DMS153 treated with DMSO at 0.1 percent for 48 hours (cell line): Measurements from ENCODE around the gene TBX5.
A peak's percentile ranks its signal among the peaks of the same experiment; 100 is the strongest.

Experiments
- DNase-seq: peaks from one replicate; lab custom pipeline; 2025; ENCODE audit not compliant: unreplicated experiment; lab: John Stamatoyannopoulos, UW

Gene TBX5

GRCh38 chr12:114406316-114406983 is 506 bp upstream of the TBX5 start:
- DNase-seq: no peak

DNA sequence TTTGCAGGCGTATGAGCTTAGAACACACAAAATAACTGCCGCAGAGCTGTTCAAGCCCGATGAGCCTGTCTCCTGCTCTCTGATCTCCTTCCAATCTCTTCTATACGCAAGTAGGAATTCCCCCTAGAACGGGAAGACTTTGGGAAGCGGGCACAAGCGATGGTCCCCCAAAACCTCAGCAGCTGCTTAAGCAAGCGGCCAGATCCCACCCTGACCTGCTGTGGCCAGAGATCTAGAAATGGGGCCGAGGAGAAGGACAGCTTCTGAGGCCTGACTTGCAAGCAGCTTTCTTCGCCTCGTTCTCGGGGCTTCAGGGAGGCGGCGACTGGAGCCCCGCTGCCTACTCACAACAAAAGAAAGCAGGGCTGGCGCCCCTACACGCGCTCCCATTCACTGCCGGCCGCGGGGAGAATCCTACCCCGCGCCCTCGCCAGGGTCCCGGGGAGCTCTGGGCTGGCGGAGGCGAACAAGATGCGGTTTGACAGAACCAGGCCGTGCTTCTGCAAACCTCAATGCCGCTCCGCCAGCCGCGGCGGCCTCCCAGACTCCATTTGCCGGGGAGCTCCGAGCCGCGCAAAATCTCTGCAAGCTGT is 922 bp downstream of the TBX5 start:
- no peak for DNase-seq

DNA sequence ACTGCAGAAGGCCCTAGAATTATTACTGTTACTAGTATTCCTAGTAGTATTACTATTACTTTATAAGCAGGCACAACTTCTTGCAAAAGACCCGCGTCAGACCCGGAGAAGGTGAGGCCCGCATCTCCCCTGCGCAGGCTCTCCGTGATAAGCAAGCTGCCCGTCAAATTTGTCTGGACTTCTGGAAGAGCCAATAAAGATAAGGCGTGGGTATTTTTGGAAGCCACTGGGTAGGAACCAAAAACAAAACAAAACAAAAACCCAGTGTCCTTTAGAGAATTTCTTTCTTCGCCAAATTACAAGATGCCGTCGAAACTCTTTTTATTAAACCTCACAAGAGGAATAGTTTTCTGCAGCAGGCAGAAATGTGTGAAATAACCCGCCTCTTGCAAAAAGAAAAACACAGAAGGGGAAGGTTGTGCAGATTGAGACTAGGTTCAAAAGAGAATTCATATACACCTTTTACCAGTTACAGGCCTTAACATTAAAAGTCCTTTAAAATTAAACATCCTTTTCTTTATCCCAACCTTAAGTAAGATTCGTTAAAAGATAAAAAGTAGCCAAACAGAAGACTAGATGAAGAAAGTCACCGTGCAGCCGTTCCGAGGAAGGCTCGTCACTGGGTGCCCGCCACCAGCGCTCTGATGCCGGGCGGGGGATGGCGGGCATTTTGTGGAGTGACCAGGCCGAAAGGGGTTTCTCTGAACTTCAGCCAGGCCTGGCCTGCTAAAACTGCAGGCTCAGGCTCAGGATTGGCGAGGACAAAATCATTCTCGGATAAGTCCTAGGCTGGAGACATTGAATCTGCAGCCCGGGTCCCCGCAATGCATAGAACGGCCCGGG is 1.6 kb downstream of the TBX5 start:
- DNase-seq: no peak

GRCh38 chr12:114403690-114404066 is 2.3 kb downstream of the TBX5 start:
- no peak for DNase-seq

GRCh38 chr12:114403011-114403689 is 2.8 kb downstream of the TBX5 start:
- peak; percentile 7 for DNase-seq

DNA sequence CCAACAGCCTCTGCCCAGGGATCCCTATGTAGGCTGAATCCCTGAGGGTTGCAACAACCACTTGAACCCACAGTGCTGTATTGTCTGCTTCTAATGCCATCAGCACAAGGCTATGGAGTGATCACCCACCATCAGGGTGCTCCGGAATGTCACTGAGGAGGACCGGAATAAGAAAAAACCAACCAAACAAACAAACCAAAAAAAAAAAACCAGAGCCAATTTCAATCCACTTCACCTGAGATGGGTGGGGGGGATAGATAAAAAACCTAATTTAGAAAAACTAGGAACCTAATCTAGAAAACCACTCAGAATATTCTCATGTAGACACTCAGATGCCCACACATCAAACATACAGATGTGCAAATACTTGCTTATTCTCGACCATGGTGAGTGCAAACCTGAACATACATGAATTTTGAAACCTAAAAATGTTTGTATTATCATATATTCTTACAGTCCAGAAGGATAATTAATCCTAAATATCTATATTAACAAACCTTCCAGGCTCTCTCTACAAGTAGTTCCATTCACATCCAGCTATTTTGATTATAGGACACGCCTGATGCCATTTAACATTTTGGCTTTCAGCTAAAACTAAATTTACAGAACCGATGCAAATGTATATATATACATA is 3.7 kb downstream of the TBX5 start:
- DNase-seq: no peak

GRCh38 chr12:114401328-114402083 is 4.4 kb downstream of the TBX5 start:
- DNase-seq: no peak

DNA sequence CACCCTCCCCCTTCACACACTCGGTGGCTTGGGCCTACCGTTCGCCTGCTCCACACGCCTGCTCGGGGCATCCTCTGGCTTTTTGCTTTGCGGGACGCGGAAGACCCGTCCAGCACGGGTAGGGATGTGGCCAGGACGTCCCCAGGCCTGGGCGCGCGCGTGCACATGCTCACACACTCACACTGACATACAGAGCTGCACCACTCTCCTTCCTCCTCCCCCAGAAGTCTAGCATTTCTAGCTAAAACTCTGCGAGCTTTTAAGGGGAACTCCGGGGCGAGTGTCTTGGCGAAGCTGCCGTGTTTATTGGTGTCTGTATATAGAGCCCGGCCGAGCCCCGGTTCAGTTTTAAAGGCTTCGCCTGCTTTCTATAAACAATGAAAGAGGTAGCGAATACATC is 5.0 kb downstream of the TBX5 start:
- DNase-seq: no peak

DNA sequence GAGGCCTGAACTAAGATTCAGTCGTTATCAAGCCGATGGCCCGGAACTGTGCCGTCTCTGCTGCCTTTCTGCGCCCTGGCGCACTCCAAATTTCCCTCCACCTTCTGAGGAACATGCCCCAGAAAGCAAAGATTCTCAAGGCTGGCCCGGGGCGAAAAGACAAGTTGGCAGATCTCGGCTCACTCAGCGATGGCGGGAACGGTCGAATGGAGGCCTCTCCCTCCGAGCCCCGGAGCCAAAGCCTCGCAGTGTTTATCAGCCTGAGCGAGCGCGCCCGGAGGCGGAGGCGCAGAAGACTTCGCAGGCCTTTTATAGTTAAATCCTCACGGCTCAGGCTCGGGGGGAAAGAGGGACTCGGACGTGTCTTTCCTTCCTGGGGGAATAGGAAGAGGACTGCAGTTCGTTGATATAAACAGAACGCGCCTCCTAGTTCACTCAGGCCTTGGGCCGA is 5.6 kb downstream of the TBX5 start:
- no peak for DNase-seq

DNA sequence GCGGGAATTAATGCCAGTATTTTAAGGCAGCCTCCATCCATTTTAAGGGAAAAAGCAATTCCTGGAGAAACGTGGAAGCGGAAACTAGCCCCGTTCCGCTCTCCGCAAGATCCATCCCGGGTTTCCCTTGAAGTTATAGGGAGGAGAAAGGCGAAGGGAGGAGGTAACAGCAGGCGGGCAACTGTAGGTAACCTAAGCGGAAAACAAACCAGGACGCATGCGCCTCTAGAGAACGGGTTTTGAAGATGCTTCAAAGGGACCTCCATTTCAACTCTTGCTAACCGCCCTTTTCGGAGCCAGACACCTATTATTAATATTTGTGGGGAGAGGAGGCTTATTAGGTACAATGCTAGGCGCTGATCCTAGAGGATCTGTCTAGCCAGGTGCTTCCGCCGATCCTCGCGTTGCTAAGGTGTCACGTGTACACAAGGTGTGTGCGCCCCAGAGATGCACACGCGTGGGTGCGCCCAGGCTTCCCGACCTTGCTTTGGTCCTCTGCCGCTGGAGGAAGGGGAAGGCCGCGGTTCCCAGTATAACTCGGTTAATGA is 6.2 kb downstream of the TBX5 start:
- peak; percentile 52 for DNase-seq

GRCh38 chr12:114397978-114398881 is 7.7 kb downstream of the TBX5 start:
- no peak for DNase-seq

GRCh38 chr12:114396869-114397719 is 8.8 kb downstream of the TBX5 start:
- no peak for DNase-seq

GRCh38 chr12:114396153-114396868 is 9.6 kb downstream of the TBX5 start:
- DNase-seq: no peak

- no peak for DNase-seq
These were observed 10.2 kb downstream of the TBX5 start for GRCh38 chr12:114395755-114396152.

- DNase-seq: no peak
These were observed 10.7 kb downstream of the TBX5 start for GRCh38 chr12:114395233-114395632.

- no peak for DNase-seq
These were observed 12.4 kb downstream of the TBX5 start for GRCh38 chr12:114393569-114393968.

GRCh38 chr12:114392909-114393308 is 13.0 kb downstream of the TBX5 start:
- DNase-seq: no peak
